ENCODE measurements around the gene ERGIC1.
A peak's percentile ranks its signal among the peaks of the same experiment; 100 is the strongest.

ERGIC1 gene

DNA sequence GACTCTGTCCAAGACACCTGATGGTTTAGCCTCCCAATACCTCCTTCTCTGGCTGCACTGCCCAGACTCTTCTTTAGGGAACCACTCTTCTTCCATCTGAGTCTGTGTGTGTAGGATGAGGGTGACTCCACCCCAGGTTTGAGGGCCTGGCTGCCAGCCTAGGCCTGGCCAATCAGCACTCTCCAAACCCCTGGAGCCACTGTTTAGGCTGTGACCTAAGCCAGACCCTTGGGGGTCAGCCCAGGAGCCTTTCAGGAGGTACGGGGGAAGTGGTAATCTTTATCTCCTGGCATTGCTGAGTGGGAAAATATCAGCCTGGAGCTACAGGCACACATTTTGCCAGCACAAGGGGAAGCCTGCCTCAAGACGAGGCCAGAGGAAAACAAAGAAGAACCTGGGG lies 6.2 kb upstream of the ERGIC1 start:
- TF ChIP-seq Cebpa-rat (IDR thresholded peaks at IDR 0.05): no peak
- H3K9ac ChIP-seq: peak overlapping the region; percentile 49

DNA sequence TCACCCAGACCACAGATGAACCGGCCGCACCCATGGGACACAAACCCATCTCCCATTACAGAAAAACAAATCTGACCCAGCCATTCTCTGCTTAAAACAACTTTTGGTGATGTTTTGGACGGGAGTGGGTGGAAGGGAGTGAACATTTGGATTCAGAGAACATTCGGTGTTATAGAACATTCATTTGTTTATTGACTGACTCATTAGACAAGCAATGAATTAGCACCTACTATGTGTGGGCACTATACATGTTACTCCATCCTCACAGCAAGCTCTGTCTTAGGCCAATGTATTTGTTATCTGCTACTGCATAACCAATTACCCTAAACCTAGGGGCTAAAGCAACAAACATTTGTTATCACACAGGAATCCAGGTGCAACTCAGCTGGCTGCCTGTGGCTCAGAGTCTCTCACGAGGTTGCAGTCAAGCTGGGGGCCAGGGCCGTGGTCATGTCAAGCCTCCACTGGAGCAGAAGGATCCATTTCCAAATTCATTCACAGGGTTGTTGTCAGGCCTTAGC lies 5.1 kb upstream of the ERGIC1 start:
- no peak for TF ChIP-seq Cebpa-rat (IDR thresholded peaks at IDR 0.05)
- H3K4me1 ChIP-seq: peaks cover 63% of the 10 kb centered on the region
- no peaks in the 10 kb centered on the region for H4K20me1 ChIP-seq
- H3K9me3 ChIP-seq: peaks cover 25% of the 10 kb centered on the region
- peak overlapping the region; percentile 76 for H3K4me2 ChIP-seq
- peak overlapping the region; percentile 49 for H3K9ac ChIP-seq
- no peak overlapping the region for H3K4me3 ChIP-seq
- H3K27ac ChIP-seq: peak overlapping the region; percentile 66
- no peaks in the 10 kb centered on the region for H3K27me3 ChIP-seq
- no peaks in the 10 kb centered on the region; the same call in 1 of the 2 replicates for H3K36me3 ChIP-seq

More for the DNA sequence above, 6.2 kb upstream of the ERGIC1 start:
- peaks cover 53% of the 10 kb centered on the region for H3K4me1 ChIP-seq
- no peaks in the 10 kb centered on the region for H3K27me3 ChIP-seq
- H3K9me3 ChIP-seq: peaks cover 25% of the 10 kb centered on the region
- peak overlapping the region; percentile 66 for H3K27ac ChIP-seq
- H3K36me3 ChIP-seq: no peaks in the 10 kb centered on the region; the same call in 1 of the 2 replicates
- H3K4me3 ChIP-seq: no peak overlapping the region
- H4K20me1 ChIP-seq: no peaks in the 10 kb centered on the region
- H3K4me2 ChIP-seq: peak overlapping the region; percentile 76

DNA sequence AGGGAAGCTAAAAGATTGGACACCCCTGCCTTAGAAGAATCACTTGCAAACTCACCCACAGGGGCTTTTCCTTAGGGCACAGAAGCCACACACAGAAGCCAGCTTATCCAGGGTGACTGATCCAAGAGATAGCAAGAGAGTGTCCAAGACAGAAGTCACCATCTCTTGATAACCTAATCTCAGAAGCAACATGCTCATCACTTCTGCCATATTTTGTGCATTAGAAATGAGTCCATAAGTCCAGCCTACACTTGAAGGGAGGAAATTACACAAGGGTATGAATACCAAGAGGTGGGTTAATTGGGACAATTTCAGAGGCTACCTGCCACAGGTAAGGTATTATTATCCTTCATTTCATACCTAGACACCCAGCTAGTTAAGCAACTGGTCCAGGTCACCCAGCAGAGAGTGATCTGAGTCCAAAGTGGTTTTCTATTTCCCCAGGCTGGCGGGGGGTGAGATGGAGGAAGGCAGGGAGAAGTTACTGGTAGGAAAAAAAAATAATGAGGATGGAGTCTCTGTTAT lies 3.7 kb upstream of the ERGIC1 start:
- peaks cover 63% of the 10 kb centered on the region for H3K4me1 ChIP-seq
- H4K20me1 ChIP-seq: no peaks in the 10 kb centered on the region
- TF ChIP-seq Cebpa-rat (IDR thresholded peaks at IDR 0.05): no peak
- no peak overlapping the region for H3K9ac ChIP-seq
- no peaks in the 10 kb centered on the region; the same call in 1 of the 2 replicates for H3K36me3 ChIP-seq
- no peaks in the 10 kb centered on the region for H3K27me3 ChIP-seq
- peak overlapping the region; percentile 50 for H3K4me2 ChIP-seq
- H3K4me3 ChIP-seq: no peak overlapping the region
- peak overlapping the region; percentile 57 for H3K27ac ChIP-seq
- peaks cover 22% of the 10 kb centered on the region for H3K9me3 ChIP-seq

DNA sequence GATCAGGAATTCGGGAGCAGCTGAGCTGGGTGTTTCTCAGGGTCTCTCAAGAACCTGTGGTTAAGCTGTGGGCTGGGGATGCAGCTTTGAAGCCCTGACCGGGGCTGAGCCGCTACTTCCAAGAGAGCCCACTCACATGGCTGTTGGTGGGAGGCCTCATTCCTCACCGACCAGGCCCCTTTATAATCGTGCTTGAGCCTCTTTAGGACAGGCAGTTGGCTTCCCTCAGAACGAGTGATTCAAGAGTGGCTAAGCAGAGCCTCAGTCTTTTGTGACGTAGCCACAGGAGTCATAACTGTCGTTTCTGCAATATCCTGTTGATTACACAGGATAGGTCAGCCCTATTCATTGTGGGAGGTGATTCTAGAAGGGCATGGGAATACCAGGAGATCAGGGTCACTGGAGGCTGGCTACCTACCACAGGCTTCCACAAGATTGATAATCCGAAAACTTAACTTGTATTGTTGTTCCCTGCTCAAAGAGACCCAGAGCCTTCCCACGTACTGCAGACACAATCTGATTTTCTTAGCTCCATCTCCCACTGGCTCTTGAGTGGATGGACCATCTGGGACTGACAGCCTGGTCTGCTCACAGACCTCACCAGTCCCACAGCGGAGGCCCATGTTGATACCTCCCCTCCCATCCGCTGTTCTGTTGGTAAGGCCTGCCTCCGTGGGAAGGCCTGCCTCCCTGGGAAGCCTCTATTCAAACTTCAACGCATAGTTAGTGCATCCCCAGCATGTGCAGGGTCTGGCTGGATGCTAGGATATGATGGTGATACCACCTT lies 3.0 kb upstream of the ERGIC1 start:
- no peak for TF ChIP-seq Cebpa-rat (IDR thresholded peaks at IDR 0.05)
- peaks cover 66% of the 10 kb centered on the region for H3K4me1 ChIP-seq

DNA sequence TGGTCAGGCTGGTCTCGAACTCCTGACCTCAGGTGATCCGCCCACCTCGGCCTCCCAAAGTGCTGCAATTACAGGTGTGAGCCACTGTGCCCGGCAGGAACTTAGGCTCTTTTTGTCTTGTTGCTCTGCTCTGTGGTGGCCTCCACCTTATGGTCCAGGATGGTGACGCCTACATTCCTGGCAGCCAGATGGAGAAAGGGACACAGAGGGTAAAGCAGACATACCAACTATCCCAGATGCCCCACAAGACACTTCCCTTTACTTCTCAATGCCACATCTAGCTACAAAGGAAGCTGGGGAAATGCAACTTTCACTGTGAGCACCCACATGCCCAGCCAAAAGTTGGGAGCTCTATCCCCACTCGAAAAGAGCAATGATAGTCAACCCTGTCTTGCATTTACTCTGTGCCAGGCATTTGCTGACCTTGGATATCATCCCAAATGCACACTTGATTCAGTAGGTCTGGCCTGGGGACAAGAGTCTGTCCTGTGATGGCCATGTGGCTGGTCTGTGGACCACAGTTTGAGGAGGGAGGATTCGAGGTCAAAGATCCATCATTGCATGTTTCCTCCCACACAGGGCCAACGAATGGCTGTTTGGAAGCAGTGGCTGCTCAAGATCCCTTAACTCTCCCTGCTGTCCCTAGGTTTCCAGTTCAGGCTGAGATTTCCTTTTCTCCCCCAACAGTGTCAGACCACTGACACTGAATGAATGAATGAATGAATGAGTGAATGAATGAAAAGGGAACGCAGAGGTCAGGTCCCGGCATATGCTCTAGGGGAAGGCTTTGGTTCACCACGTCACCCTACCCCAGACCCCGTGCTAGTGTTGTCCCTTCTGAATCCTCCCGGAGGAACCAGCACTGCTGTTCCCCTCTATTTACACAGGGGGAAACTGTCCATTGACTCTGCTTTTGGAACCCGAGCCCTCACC lies 1.4 kb upstream of the ERGIC1 start:
- Histone ChIP-seq H3K27ac (peak overlapping the region; percentile 49), H3K36me3 (peaks cover 9% of the 10 kb centered on the region), H3K4me3 (no peak overlapping the region; the same call in 1 of the 2 replicates), H3K27me3 (no peaks in the 10 kb centered on the region), H3K9ac (peak overlapping the region; percentile 94; the same call in 1 of the 2 replicates), H3K9me3 (no peaks in the 10 kb centered on the region), H3K4me2 (peak overlapping the region; percentile 99), H3K4me1 (peaks cover 78% of the 10 kb centered on the region), H4K20me1 (no peaks in the 10 kb centered on the region)
- TF ChIP-seq Cebpa-rat (IDR thresholded peaks at IDR 0.05): no peak

More for the DNA sequence above, 3.0 kb upstream of the ERGIC1 start:
- no peaks in the 10 kb centered on the region for H4K20me1 ChIP-seq
- H3K27ac ChIP-seq: peak overlapping the region; percentile 57
- H3K36me3 ChIP-seq: peaks cover under 1% of the 10 kb centered on the region; the same call in 1 of the 2 replicates
- peak overlapping the region; percentile 50 for H3K4me2 ChIP-seq
- H3K27me3 ChIP-seq: no peaks in the 10 kb centered on the region
- peak overlapping the region; percentile 59; the same call in 1 of the 2 replicates for H3K9ac ChIP-seq
- peaks cover 15% of the 10 kb centered on the region for H3K9me3 ChIP-seq
- H3K4me3 ChIP-seq: no peak overlapping the region

DNA sequence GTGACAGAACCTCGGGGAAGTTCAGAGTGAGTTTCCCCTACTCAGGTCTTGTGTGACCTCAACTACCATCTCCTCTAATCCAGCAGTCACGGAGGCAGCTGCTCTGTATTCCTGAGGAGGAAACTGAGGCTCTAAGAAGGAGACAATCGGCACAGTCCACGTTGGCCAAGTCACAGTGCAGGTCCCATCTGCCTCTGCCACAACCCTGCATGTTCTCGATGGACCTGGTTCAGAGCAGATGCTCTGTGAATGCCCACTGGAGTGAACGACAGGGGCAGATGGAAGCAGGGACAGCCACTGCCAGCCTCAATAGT lies 722 bp upstream of the ERGIC1 start:
- Histone ChIP-seq H3K27ac (peak overlapping the region; percentile 49), H3K9me3 (no peaks in the 10 kb centered on the region), H3K27me3 (no peaks in the 10 kb centered on the region), H3K4me2 (peak overlapping the region; percentile 99), H3K4me1 (peaks cover 77% of the 10 kb centered on the region), H4K20me1 (no peaks in the 10 kb centered on the region), H3K36me3 (peaks cover 12% of the 10 kb centered on the region), H3K9ac (peak overlapping the region; percentile 94; the same call in 1 of the 2 replicates), H3K4me3 (peak overlapping the region; percentile 83; the same call in 1 of the 2 replicates)
- no peak for TF ChIP-seq Cebpa-rat (IDR thresholded peaks at IDR 0.05)

DNA sequence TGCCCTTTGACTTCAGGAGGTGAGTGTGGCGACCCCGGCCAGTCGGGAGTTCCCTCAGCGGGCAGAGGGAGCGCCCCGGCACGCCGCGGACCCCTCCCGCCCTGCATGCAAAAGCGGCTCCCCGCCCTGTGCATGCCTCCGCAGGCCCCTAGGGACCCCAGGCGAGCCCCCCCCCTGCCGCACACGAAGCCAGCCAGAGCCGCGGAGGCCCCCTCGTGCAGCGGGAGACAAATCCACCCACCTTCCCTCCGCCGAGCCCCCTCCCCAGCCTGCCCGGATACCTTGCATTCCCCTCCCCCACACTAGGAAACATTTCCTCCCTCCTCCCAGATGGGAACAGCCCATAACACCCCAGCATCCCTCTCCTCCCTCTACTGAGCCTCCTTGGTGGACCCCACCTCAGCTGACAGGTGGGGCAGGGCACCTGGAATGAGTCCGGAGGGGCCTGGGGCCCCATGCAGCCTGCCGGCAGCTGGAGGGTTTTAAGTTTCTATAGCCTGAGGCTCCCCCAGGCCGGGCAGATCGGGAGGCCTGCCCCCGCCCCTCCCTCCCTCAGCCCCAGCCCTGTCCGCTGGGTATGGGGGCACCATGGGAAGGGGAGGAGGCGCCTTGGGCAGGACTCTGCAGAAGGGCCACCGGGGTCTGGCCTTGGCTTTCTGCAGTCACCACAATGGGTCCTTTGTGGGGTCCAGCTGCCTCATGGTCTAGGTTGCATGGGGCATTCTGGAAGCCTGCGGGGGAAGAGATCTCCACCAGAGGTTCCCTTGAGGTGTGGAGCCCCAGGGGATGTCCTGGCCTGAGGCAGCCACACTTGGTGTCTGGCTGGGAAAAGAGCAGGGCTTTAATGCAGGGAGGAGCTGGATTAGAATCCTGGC lies 601 bp downstream of the ERGIC1 start:
- peak overlapping the region; percentile 94 for H3K9ac ChIP-seq
- peak overlapping the region; percentile 93 for H3K27ac ChIP-seq
- no peaks in the 10 kb centered on the region for H3K27me3 ChIP-seq
- peaks cover 25% of the 10 kb centered on the region for H3K36me3 ChIP-seq
- no peaks in the 10 kb centered on the region for H3K9me3 ChIP-seq
- peaks cover 77% of the 10 kb centered on the region for H3K4me1 ChIP-seq
- H3K4me3 ChIP-seq: peak overlapping the region; percentile 83
- no peaks in the 10 kb centered on the region for H4K20me1 ChIP-seq
- no peak for TF ChIP-seq Cebpa-rat (IDR thresholded peaks at IDR 0.05)
- H3K4me2 ChIP-seq: peak overlapping the region; percentile 99

DNA sequence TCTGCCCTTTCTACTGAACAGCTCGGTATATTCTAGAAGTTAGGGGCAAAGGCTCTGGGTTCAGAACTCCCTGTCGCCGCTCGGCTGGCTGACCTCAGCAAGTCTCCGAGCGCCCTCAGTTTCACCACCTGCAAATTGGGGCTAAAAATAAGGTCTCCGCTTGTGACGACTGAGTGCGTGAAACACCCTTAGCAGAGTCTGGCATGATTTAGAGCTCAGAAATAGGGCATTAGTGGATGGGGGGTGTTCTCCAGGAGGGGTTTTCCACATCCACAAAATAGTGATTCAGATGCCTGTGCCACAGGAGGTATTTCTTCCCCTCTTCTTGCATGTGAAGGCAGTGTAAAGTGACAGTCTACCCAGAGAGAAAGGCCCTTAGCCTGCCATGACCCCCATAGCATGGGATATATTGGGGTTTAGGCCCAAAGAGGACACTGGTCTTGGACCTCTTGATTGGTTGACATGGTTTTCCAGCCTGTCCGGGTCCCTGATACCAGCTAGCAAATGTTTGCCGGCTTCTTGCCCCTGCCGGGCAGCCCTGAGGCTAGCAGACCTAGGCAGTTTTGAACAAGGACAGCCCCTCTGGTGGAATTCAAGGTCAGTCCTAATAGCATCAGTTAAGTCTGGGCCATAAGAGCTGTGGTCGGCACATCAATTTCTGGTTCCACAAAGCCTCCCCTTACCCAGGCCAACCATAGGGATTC lies 1.4 kb downstream of the ERGIC1 start:
- H3K4me1 ChIP-seq: peaks cover 77% of the 10 kb centered on the region
- H3K36me3 ChIP-seq: peaks cover 32% of the 10 kb centered on the region
- H3K27me3 ChIP-seq: no peaks in the 10 kb centered on the region
- peak overlapping the region; percentile 94 for H3K9ac ChIP-seq
- H3K4me3 ChIP-seq: peak overlapping the region; percentile 83
- H3K9me3 ChIP-seq: no peaks in the 10 kb centered on the region
- H3K27ac ChIP-seq: peak overlapping the region; percentile 93
- H4K20me1 ChIP-seq: no peaks in the 10 kb centered on the region
- peak overlapping the region; percentile 99 for H3K4me2 ChIP-seq
- TF ChIP-seq Cebpa-rat (IDR thresholded peaks at IDR 0.05): no peak
